ENCODE data around the gene PPP1R14C.
"Not testable (repeated sequence)": the region's sequence is repeated elsewhere in the genome, so short reads cannot be mapped to it uniquely, and the experiment has no call there.

PPP1R14C gene

DNA sequence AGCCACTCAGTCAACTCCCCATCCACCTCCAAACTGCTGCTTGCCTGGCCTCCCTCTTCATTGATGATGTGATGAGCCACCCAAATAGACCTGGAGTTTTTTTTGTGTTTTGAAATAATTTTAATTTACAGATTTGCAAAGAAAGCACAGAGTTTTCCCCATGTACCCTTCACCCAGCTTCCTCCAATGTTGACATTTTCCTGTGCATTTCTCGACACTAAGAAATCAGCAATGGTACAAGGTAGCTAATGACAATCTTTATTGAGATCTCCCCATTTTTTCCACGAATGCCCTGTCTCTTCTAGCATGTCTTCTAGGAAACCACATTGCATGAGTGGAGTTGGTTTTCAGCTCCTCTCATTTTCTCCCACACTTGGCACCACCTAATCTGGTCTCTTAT is 30.1 kb downstream of the PPP1R14C start:
- DNase-seq, result no peak

- no peak for DNase-seq
These were observed 32.8 kb downstream of the PPP1R14C start for GRCh38 chr6:150175586-150176151.

- DNase-seq, result no peak
These were observed 33.3 kb downstream of the PPP1R14C start for GRCh38 chr6:150176152-150176551.

DNA sequence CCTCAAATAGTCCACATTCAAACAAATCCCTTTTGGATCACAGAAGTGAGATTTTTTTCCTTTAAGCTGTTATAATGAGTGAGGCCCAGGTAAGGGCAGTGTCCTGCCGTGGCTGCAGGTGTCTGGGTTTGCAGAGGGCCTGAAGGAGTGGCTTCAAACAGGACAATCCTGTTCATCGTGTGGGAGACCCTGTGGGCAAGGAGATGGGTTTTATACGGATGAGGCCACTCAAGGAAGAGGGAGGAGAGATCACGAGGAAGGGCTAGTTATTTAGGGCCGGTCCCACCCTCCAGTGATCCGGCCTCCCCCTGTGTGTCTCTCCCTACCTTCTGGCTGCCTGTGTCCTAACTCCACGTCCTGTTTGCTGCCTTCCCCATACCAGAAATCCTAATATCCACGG is 33.8 kb downstream of the PPP1R14C start:
- no peak for DNase-seq

- no peak for DNase-seq
These were observed 34.6 kb downstream of the PPP1R14C start for GRCh38 chr6:150177259-150177951.

- no peak for DNase-seq
These were observed 35.2 kb downstream of the PPP1R14C start for GRCh38 chr6:150177952-150178520.

- DNase-seq, result no peak
These were observed 36.2 kb downstream of the PPP1R14C start for GRCh38 chr6:150179030-150179429.

DNA sequence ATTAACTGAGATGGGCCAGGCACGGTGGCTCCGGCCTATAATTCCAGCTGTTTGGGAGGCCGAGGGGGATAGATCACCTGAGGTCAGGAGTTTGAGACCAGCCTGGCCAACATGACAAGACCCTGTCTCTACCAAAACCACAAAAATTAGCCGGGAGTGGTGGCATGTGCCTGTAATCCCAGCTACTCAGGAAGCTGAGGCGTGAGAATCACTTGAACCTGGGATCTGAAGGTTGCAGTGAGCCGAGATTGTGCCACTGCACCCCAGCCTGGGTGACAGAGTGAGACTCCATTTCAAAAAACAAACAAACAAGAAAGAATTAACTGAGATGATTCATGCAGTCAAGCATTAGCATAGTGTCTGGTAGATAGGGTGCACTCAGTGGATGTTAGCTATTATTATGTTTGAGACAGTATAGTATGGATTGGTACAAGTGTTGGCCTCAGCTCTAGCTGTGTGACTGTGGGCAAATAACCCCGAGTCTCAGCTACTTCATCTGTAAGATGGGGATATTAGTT is 37.1 kb downstream of the PPP1R14C start:
- DNase-seq, result not testable (repeated sequence)

DNA sequence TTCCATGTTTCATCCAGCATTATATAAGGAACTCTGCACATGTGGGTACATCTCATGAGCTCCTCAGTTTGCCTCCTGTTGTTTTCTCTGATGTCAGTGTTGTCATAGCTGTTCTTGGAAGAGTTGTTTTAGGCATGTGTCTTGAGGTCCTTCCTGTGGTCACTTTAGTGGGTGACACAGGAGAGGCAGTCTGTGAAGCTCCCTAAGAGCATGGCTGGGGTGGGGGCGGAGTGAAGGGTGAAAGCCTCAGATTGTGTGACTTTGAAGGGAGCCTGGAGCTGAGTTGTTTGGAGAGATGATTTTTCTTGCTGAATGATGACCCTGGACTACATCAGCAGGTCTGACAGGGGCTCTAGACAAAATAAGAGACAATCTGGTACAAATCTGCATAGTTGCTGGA is 37.7 kb downstream of the PPP1R14C start:
- no peak for DNase-seq

- no peak for DNase-seq
These were observed 39.7 kb downstream of the PPP1R14C start for GRCh38 chr6:150182460-150183078.

- DNase-seq, result no peak
These were observed 40.3 kb downstream of the PPP1R14C start for GRCh38 chr6:150183105-150183504.

GRCh38 chr6:150183966-150184365 is 41.1 kb downstream of the PPP1R14C start:
- DNase-seq, result no peak

- DNase-seq, result no peak
These were observed 42.2 kb downstream of the PPP1R14C start for GRCh38 chr6:150184850-150185731.

GRCh38 chr6:150185732-150186117 is 42.9 kb downstream of the PPP1R14C start:
- DNase-seq, result no peak

DNA sequence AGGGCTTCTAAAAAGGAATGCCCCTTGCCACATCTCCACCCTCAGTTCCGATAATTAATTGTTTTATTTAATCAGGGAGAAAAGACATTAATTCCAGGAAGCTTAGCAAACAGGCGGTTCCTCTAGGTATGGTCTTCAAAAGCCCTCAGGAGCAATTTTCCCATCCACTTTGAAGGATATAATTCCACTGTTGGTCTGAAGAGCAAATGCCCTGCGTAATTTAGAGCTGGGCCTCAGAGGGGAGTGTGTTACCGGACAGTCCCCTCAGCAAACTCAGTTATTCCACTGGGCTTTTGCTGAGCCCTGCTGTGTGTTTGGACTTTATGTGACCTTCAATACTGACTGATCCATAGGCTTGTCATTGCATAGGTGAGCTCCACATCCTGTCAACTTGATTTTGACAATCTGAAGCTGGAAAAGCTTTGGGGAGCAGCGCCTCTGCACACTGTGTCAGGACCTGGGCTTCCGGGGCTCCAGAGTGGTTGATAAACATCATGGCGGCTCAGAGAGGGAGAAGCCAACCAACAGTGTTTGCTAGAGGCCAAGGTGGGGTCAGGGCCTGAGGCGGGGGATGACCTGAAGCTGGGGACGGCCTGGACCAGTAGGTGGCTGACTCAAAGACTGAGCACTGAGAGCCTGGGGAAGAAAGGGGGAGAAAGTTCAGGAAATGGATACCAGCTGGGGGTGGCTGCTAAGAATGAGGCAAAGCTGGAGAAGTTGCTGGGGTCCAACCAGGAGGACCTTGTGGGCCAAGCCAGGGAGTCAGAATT is 43.5 kb downstream of the PPP1R14C start:
- DNase-seq, result no peak

DNA sequence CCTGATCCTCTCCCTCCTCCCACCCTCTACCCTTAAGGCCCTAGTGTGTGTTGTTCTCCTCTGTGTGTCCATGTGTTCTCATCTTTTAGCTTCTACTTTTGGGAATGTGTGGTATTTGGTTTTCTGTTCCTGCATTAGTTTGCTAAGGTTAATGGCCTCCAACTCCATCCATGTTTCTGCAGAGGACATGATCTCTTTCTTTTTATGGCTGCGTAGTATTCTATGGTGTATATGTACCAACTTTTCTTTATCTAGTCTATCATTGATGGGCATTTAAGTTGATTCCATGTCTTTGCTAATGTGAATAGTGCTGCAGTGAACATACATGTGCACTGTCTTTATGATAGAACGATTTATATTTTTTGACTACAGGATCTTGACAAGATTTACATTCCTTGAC is 44.6 kb downstream of the PPP1R14C start:
- DNase-seq, result not testable (repeated sequence)

DNA sequence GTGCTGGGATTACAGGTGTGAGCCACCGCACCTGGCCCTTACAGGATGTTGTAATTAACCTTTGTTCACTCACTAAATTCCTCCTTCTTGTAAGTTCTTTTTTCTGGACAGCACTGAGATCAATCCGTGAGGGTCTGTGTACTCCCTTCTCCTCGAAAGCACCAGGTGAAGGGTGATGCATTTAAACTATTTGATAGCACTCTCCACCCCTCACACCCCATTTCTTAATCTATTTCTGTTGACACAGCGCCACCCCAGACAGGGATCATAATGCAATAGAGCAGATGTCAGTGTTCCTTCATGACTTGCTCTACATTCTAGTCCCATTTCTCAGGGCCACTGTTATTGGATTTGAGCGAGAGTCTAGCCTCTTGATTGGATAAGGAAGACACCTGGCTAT is 46.3 kb downstream of the PPP1R14C start:
- DNase-seq, result no peak

DNA sequence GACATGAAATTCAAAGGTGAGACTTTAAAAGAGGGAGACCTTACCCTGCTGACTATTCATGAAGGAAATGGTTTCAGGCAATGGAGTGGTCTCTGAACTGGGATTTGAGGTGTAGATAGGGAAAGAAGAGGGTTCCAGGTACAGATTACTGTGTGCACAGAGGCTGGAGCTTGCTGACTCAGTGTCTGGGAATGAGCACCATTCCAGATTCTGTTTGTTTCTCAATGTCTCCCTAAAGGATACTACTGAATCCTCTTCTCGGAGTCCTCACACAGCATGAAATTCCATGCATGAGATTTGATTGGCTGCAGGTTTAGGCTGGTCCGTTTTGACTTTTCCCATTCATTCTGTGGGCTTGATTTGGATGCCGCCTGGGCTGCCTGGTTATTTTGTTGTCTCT is 49.0 kb downstream of the PPP1R14C start:
- DNase-seq, result no peak

- DNase-seq, result no peak
These were observed 51.4 kb downstream of the PPP1R14C start for GRCh38 chr6:150194195-150194594.

DNA sequence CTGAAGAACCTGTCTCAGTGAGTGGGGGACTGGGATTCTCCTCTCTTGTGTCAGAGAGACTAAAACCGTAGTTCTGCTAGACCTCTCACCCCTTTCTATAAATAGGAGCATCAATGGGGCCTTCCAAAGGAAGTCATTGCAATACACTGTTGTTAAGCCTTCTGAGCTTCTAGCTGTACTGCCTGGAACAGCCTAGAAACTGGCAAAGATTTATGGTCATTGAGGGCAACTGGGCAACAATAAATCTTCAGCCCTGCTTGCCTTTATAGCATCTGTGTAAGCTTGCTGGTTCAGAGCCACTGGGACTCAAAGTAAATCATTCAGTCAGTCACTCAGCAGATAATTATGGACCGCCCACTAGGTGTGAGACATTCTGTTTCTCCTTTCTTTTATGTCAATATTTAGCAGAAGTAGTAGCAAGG is 53.2 kb downstream of the PPP1R14C start:
- DNase-seq, result no peak

DNA sequence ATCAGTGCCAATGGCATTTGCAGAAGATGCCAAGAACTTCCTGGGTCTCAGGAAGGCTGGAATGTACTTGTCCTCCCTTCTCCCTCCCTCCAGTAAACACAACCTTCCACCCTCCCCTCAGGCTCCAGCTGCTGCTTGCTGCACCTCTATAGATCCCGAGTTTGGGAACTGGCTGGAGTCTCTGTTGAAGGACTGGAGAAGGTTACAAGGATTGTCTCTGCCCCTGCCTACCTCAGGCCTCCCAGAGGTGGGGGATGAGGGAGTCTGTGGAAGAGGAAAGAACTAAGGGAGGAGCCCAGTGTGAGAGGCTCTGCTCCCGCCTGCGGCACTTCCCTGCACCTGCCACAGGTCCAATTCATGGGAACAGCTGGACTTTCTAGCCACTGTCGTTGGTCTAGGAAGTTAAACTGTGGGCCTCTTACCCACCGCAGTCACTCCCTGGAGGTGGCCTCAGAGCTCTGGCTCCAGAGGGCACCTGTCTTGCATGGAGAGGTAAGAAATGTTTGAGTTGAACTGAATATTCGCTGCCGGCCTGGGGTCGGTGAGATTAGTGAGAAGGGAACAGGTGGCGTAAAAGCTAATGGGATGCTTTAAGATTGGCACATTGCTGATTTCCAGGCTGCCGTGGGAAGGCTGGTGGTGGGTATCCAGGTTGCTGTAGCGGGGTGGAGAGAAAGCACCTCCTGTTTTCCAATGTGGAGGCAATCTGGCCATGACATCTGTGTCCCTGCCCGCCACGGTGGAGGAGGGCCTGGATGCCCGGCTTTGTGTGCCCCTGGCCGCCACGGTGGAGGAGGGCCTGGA is 54.3 kb downstream of the PPP1R14C start:
- no peak for DNase-seq

Measured in femur (tissue), 1 donor.